Keratinocyte (primary cell): Measurements from ENCODE around the gene MED7. TPM values are rescaled to one million over a fixed set of nuclear protein-coding genes. Genes with fewer than 3 reads are reported as not detected.

Experiments
- DNase-seq: peaks from one replicate; pipeline ENCODE4 v3.0.0-alpha.2; 2011; ENCODE audit warnings: low read depth, missing footprints, low spot score
- FAIRE-seq: peaks from 2 replicates; lab custom pipeline; 2011; peaks lifted over from hg19 to GRCh38; lab: Jason Lieb, UNC
- H2AFZ ChIP-seq: 2 replicates; pipeline ENCODE4 v1.6.0; 2012; ENCODE audit warnings: low read length, control low read depth, inconsistent platforms; ENCODE audit not compliant: control insufficient read depth
- H3K27ac ChIP-seq: 2 replicates; pipeline ENCODE4 v1.5.1; 2011; ENCODE audit warnings: low read length; ENCODE audit not compliant: control insufficient read depth, insufficient read depth
- H3K27me3 ChIP-seq: 3 replicates; pipeline ENCODE4 v1.6.0; 2011; ENCODE audit warnings: low read length; ENCODE audit not compliant: control insufficient read depth, insufficient read depth; ENCODE audit errors: extremely low read depth
- H3K36me3 ChIP-seq, 2 experiments: 2 replicates in 1 of 2; 3 replicates in 1 of 2; pipeline ENCODE4 v1.5.1; 2011; ENCODE audit warnings: low read length in 2 of 2, mild to moderate bottlenecking in 1 of 2; ENCODE audit not compliant: control insufficient read depth in 2 of 2, insufficient read depth in 2 of 2; ENCODE audit errors: extremely low read depth in 1 of 2
- H3K4me1 ChIP-seq: 3 replicates; pipeline ENCODE4 v1.5.1; 2011; ENCODE audit warnings: low read length; ENCODE audit not compliant: control insufficient read depth, insufficient read depth; ENCODE audit errors: extremely low read depth
- H3K4me2 ChIP-seq: 3 replicates; pipeline ENCODE4 v1.6.0; 2011; ENCODE audit warnings: low read depth, low read length; ENCODE audit not compliant: control insufficient read depth, insufficient read depth; ENCODE audit errors: extremely low read depth
- H3K4me3 ChIP-seq, 3 experiments: fragments of 200-600 bp in 1 of 3; sonication (generic) in 1 of 3; 2 replicates in 2 of 3; 3 replicates in 1 of 3; pipeline ENCODE4 v1.5.1; 2011 to 2016; ENCODE audit warnings: low read length in 3 of 3, mild to moderate bottlenecking in 3 of 3, control low read depth in 2 of 3, inconsistent platforms in 1 of 3, low read depth in 1 of 3, mixed read lengths in 1 of 3, mixed run types in 1 of 3, moderate library complexity in 1 of 3; ENCODE audit not compliant: control insufficient read depth in 2 of 3, insufficient read depth in 2 of 3; ENCODE audit errors: extremely low read depth in 1 of 3
- H3K79me2 ChIP-seq: 2 replicates; pipeline ENCODE4 v1.6.0; 2012; ENCODE audit warnings: low read length; ENCODE audit not compliant: control insufficient read depth, insufficient read depth
- H3K9ac ChIP-seq: 3 replicates; pipeline ENCODE4 v1.6.0; 2011; ENCODE audit warnings: low read length; ENCODE audit not compliant: control insufficient read depth, insufficient read depth; ENCODE audit errors: extremely low read depth
- H3K9me1 ChIP-seq: 3 replicates; pipeline ENCODE4 v1.6.0; 2011; ENCODE audit warnings: low read length; ENCODE audit not compliant: control insufficient read depth, insufficient read depth; ENCODE audit errors: extremely low read depth
- H3K9me3 ChIP-seq: 2 replicates; pipeline ENCODE4 v1.5.1; 2012; ENCODE audit warnings: low read depth, low read length; ENCODE audit not compliant: control insufficient read depth
- H4K20me1 ChIP-seq: 3 replicates; pipeline ENCODE4 v1.6.0; 2011; ENCODE audit warnings: low read length; ENCODE audit not compliant: control insufficient read depth, insufficient read depth; ENCODE audit errors: extremely low read depth
- EZH2 ChIP-seq: IDR thresholded peaks from one replicate; pipeline ENCODE4 v1.6.1; 2012; ENCODE audit warnings: inconsistent platforms, mild to moderate bottlenecking, low read length, moderate library complexity
- dilution Hi-C: fragments of 300-500 bp; cut with MboI; formaldehyde crosslinking; loops from one replicate; pipeline ENCODE4 v1.7.0; 2020; ENCODE audit warnings: low sequenced_read_pairs; ENCODE audit not compliant: extremely low pct_ligation_motif_present
- polyA plus RNA-seq, 5 experiments: library from polyadenylated mRNA; depleted of rRNA in 3 of 5; stranded (reverse) in 3 of 5; stranded (forward) in 1 of 5; unstranded in 1 of 5; fragments of >200 nt; gene quantifications; 1 replicate in 1 of 5; 2 replicates in 3 of 5; 3 replicates in 1 of 5; pipeline versions ENCODE4 v1.2.1 to v1.2.3, GENCODE V29; 2011 to 2012; ENCODE audit warnings: missing spikeins in 2 of 5, low read depth in 1 of 5, low replicate concordance in 1 of 5
- TF ChIP-seq, protein P1 (sequence below), 3 experiments: IDR thresholded peaks in 1 of 3; conservative IDR thresholded peaks in 1 of 3; optimal IDR thresholded peaks in 1 of 3; 2 replicates in 2 of 3; 3 replicates in 1 of 3; pipeline versions ENCODE3 to v1.5.1; 2011; ENCODE audit warnings: low read length in 3 of 3, mild to moderate bottlenecking in 3 of 3, moderate library complexity in 2 of 3, control low read depth in 1 of 3, inconsistent platforms in 1 of 3; ENCODE audit not compliant: insufficient read depth in 2 of 3; ENCODE audit errors: extremely low read depth in 1 of 3

MED7 gene
- polyA plus RNA-seq, 1 donor (not counting 4 experiments of a cell fraction or from before 2014, with no cell fraction given), result 17.0 TPM

DNA sequence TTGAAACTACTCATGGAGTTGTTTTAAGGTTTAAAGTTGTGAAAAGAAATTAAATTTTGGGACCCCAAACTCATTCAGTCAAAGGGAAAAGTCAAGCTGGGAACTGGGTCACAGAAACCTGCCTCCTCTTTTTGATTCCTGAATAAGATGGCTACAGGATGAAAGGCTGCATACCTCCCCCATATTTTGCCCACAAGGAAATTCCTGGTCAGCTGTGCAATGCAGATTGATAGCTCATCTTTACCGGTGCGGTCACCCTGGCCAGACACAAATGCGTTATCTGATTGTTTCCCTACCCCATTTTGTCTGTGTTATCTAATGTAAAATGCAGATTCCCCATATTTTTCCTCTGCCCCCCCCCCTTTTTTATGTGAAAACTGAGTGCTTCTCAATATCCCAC, 35.2 kb downstream of the MED7 start:
- Histone ChIP-seq H3K27me3 (no peaks in the 10 kb centered on the region), H3K36me3 (no peaks in the 10 kb centered on the region), H3K79me2 (no peaks in the 10 kb centered on the region), H4K20me1 (no peaks in the 10 kb centered on the region), H3K4me2 (no peak overlapping the region), H3K4me3 (no peak overlapping the region), H2AFZ (no peak overlapping the region), H3K9ac (no peak overlapping the region), H3K4me1 (no peaks in the 10 kb centered on the region), H3K9me3 (no peaks in the 10 kb centered on the region), H3K27ac (no peak overlapping the region), H3K9me1 (no peaks in the 10 kb centered on the region)
- dilution Hi-C loops, result no loop called here
- TF ChIP-seq, protein P1, sequence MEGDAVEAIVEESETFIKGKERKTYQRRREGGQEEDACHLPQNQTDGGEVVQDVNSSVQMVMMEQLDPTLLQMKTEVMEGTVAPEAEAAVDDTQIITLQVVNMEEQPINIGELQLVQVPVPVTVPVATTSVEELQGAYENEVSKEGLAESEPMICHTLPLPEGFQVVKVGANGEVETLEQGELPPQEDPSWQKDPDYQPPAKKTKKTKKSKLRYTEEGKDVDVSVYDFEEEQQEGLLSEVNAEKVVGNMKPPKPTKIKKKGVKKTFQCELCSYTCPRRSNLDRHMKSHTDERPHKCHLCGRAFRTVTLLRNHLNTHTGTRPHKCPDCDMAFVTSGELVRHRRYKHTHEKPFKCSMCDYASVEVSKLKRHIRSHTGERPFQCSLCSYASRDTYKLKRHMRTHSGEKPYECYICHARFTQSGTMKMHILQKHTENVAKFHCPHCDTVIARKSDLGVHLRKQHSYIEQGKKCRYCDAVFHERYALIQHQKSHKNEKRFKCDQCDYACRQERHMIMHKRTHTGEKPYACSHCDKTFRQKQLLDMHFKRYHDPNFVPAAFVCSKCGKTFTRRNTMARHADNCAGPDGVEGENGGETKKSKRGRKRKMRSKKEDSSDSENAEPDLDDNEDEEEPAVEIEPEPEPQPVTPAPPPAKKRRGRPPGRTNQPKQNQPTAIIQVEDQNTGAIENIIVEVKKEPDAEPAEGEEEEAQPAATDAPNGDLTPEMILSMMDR (optimal IDR thresholded peaks at IDR 0.05 in 1 of 3, IDR thresholded peaks at IDR 0.05 in 1 of 3, conservative IDR thresholded peaks at IDR 0.05 in 1 of 3; ENCODE audit: extremely low read depth in 1 of 3, insufficient read depth in 2 of 3, low read length in 3 of 3), result no peak
- no peak for TF ChIP-seq EZH2
- FAIRE-seq (no peak), DNase-seq (no peak)

DNA sequence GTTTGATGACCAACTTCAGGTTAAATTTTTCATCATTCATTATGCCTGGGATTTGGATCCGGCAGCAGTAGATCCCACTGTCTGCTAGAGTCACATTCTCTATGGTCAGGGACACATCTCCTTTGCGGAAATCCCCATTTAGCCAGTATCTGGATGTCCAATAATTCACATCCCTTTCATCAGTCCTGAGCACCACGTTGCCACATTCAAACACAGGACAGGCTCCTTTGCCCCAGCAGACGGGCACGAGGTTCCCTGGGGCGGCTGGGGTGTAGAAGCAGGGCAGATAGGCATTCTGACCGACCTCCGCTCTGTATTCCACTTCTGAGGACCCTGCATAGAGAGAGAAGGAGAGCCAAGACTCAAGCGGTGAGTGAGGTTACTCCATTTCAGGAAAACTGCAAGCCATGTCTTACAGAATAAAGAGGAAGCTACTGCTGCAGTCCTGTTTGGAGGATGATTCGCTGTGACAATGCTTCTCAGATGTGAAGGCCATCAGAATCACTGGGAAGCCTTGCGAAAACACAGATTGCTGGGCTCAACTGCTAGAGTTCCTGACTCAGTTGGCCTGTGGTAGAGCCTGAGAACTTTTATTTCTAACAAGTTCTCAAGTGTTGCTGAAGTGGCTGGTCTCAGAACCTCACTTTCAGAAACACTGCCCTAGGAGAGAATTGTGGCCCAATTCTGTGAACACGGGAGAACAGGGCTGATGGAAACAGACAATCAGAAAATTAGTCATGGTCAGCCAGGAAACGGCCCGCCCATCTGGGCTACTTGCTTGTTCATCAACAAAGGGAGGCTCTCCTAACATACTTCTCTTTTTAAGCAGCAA, 35.8 kb downstream of the MED7 start:
- dilution Hi-C loops, result no loop called here
- DNase-seq (no peak), FAIRE-seq (no peak)
- no peaks in the 10 kb centered on the region for H3K79me2 ChIP-seq
- H3K4me1 ChIP-seq, result no peaks in the 10 kb centered on the region
- H2AFZ ChIP-seq, result no peak overlapping the region
- no peak overlapping the region for H3K27ac ChIP-seq
- H3K27me3 ChIP-seq, result no peaks in the 10 kb centered on the region
- no peak for TF ChIP-seq EZH2
- no peak overlapping the region for H3K9ac ChIP-seq
- H3K36me3 ChIP-seq, result no peaks in the 10 kb centered on the region
- no peaks in the 10 kb centered on the region for H4K20me1 ChIP-seq
- no peak overlapping the region for H3K4me3 ChIP-seq
- H3K9me1 ChIP-seq, result no peaks in the 10 kb centered on the region
- H3K9me3 ChIP-seq, result no peaks in the 10 kb centered on the region
- no peak overlapping the region for H3K4me2 ChIP-seq
